ENCODE results near the gene C16orf74.

Gene C16orf74

DNA sequence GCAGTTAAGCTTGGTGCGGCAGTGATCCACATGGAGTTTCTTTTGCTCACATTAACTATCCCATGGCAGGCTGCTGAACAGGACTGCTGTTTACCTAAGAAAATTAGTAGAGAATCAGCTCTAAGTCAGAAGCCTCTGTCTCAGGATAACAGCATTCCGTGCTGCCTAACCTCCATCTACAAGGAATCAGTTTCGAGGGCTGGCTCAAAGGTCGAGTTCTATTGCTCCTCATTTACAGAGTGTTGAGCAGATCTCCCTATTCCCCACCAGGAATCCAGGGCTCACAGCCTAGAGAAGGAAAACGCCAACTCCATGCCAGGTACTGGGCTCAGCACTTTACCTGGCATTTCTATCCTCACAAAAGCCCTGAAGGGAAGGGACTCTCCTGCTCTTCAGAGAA is 72.1 kb downstream of the C16orf74 start:
- H3K4me2 ChIP-seq, result no peak overlapping the region
- H3K36me3 ChIP-seq, result peaks cover 99% of the 10 kb centered on the region
- TF ChIP-seq Cebpa-rat (IDR thresholded peaks at IDR 0.05), result no peak
- H3K9me3 ChIP-seq, result no peaks in the 10 kb centered on the region
- H3K4me1 ChIP-seq, result peaks cover 28% of the 10 kb centered on the region
- no peak overlapping the region for H3K4me3 ChIP-seq
- H3K27ac ChIP-seq, result no peak overlapping the region
- H4K20me1 ChIP-seq, result peaks cover 90% of the 10 kb centered on the region
- no peaks in the 10 kb centered on the region for H3K27me3 ChIP-seq
- no peak overlapping the region; the same call in 1 of the 2 replicates for H3K9ac ChIP-seq

DNA sequence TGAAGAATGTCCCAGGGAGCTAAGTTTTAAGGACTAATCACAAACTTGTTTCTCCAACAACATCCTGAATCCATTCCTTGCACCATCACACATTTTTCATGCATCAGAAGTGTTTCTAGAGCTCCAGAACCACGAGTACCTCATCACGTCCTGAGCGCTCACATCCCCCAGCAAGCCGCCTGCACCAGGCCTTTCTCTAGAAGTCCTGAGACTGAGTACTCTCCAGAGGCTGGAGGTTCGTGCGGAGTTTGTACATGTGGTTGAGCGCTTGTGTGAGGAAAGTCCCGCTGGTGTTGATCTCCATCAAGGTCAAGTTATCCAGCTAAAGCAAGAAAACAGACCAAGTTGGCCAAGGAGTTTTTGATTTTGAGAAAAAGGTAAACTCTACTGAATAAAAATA is 72.9 kb downstream of the C16orf74 start:
- no peaks in the 10 kb centered on the region for H3K9me3 ChIP-seq
- H4K20me1 ChIP-seq, result peaks cover 90% of the 10 kb centered on the region
- TF ChIP-seq Cebpa-rat (IDR thresholded peaks at IDR 0.05), result no peak
- H3K4me1 ChIP-seq, result peaks cover 23% of the 10 kb centered on the region
- peaks cover 100% of the 10 kb centered on the region for H3K36me3 ChIP-seq
- no peaks in the 10 kb centered on the region for H3K27me3 ChIP-seq
- H3K4me3 ChIP-seq, result no peak overlapping the region
- H3K4me2 ChIP-seq, result no peak overlapping the region
- H3K9ac ChIP-seq, result no peak overlapping the region
- H3K27ac ChIP-seq, result no peak overlapping the region; the same call in 1 of the 2 replicates

DNA sequence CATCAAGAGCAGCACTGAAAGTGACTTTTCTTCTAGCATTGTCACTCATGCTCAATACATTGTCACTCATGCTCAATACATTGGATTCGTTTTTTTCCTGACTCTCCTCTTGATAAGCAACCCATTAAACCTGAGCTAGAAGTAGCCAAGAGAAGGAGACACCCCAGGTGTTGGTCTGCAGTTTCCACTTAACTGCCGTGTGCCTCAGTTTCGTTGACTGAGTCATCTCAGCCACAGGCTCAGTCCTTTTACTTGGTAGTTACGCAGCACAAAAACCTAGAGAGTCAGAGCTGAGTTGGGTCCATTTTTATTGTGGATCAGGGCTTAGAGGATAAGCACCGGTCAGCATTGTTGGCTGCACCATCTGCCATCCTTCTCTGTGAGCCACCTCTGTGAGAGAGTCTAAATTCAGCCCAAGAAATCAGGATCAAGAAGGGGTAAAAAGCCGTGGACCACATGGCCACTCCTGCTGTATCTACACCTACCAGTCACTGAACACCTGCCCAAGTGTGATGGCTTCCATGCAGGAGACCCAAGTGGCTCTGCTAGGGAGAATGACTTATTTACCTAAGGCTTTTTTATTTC is 73.4 kb downstream of the C16orf74 start:
- peaks cover 23% of the 10 kb centered on the region for H3K4me1 ChIP-seq
- TF ChIP-seq Cebpa-rat (IDR thresholded peaks at IDR 0.05), result no peak
- peaks cover 90% of the 10 kb centered on the region for H4K20me1 ChIP-seq
- H3K9me3 ChIP-seq, result no peaks in the 10 kb centered on the region
- H3K9ac ChIP-seq, result no peak overlapping the region
- no peak overlapping the region for H3K4me2 ChIP-seq
- no peaks in the 10 kb centered on the region for H3K27me3 ChIP-seq
- H3K4me3 ChIP-seq, result no peak overlapping the region
- no peak overlapping the region for H3K27ac ChIP-seq
- peaks cover 100% of the 10 kb centered on the region for H3K36me3 ChIP-seq

DNA sequence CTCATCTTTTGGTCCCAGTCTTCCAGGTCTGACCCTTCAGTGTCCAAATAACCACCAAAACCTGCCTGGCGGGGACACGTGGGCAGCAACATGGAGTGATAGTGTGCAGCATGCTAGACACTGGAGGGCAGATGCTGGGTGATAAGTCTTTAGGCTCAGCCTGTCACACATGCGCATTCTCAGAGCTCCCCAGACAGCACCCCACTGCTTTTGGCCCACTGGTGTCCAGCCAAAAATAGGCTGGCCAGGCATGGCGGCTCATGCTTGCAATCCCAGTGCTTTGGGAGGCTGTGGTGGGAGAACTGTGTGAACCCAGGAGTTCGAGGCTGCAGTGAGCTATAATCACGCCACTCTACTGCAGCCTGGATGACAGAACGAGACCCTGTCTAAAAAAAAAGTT is 74.4 kb downstream of the C16orf74 start:
- Histone ChIP-seq H3K36me3 (peaks cover 100% of the 10 kb centered on the region), H4K20me1 (peaks cover 90% of the 10 kb centered on the region), H3K9me3 (no peaks in the 10 kb centered on the region), H3K9ac (no peak overlapping the region), H3K27me3 (no peaks in the 10 kb centered on the region), H3K4me1 (peaks cover 23% of the 10 kb centered on the region), H3K4me2 (no peak overlapping the region), H3K4me3 (no peak overlapping the region), H3K27ac (no peak overlapping the region)
- no peak for TF ChIP-seq Cebpa-rat (IDR thresholded peaks at IDR 0.05)

DNA sequence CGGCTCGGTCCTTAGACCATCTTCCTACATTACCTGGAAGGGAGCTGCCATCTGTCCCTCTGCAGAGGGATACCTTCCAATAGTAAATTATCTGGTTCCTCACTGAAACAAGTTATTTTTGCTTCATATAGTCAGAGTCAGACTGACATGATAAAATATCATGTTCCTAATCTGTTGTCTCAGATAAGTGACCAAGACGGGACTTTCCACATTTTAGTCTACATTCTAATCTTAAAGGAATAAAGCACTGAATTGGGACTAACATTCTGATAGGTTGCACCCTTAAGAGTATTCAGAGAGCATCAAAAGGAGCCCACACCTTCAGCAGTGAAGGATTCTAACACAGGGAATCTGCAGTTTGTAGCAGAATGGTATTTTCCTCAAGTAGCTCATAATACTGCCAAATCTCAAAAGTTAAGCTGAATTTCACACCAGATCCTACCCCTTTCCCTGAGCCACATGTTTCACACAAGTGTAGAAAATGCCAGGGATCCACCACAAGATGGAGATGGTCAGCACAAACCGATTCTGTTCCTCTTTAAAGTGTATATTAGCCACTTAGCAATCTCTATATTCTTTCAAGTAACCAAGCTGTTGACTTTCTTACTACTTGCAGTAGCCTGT is 75.5 kb downstream of the C16orf74 start:
- TF ChIP-seq Cebpa-rat (IDR thresholded peaks at IDR 0.05), result no peak
- Histone ChIP-seq H3K36me3 (peaks cover 100% of the 10 kb centered on the region), H3K4me2 (no peak overlapping the region), H3K9me3 (no peaks in the 10 kb centered on the region), H3K4me3 (no peak overlapping the region), H3K9ac (no peak overlapping the region), H3K27ac (no peak overlapping the region), H3K4me1 (peaks cover 12% of the 10 kb centered on the region), H3K27me3 (no peaks in the 10 kb centered on the region), H4K20me1 (peaks cover 81% of the 10 kb centered on the region)

DNA sequence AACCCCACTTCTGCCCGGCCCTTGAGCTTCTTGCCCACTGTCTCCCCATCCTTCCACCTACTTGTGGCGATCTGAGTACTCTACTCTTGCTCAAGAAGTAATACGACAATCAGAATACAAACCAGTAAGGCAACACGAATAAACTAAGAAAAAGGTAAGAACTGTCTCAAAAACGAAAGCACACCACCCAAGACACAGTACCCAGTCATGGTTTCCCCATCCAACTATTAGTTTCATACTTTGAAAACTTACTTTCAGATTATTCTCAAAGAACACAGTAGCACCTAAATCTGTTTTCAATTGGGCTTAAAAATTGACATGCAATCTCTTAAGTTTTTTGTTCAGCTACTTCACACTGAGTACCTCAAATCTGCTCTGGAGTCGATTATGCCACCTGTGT is 76.1 kb downstream of the C16orf74 start:
- Histone ChIP-seq H3K27ac (no peak overlapping the region), H3K36me3 (peaks cover 100% of the 10 kb centered on the region), H3K4me2 (no peak overlapping the region), H4K20me1 (peaks cover 83% of the 10 kb centered on the region), H3K4me3 (no peak overlapping the region), H3K9ac (0 out of 2 replicates have a peak overlapping the region, but pooled peaks have one; percentile 17), H3K27me3 (no peaks in the 10 kb centered on the region), H3K9me3 (no peaks in the 10 kb centered on the region), H3K4me1 (peaks cover 7% of the 10 kb centered on the region)
- no peak for TF ChIP-seq Cebpa-rat (IDR thresholded peaks at IDR 0.05)

DNA sequence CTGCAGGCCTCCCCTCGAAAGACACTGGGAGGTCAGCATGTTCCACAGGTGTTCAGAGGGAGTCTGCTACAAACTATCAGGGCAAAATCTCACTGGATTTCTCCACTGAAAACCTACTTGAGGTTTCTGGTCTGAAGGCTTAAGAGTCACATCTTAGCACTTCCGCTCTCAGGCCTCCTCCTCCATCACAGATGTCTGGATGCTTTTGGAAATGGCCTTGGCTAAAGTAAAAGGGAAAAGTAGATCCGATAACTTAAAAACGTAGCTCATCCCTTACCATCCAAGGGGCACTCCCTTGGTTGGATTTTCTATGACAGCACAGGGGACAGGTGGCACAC is 76.5 kb downstream of the C16orf74 start:
- no peaks in the 10 kb centered on the region for H3K9me3 ChIP-seq
- 0 out of 2 replicates have a peak overlapping the region, but pooled peaks have one; percentile 17 for H3K9ac ChIP-seq
- H4K20me1 ChIP-seq, result peaks cover 83% of the 10 kb centered on the region
- no peaks in the 10 kb centered on the region for H3K27me3 ChIP-seq
- TF ChIP-seq Cebpa-rat (IDR thresholded peaks at IDR 0.05), result no peak
- H3K4me3 ChIP-seq, result no peak overlapping the region
- H3K4me2 ChIP-seq, result no peak overlapping the region
- H3K36me3 ChIP-seq, result peaks cover 100% of the 10 kb centered on the region
- 0 out of 2 replicates have a peak, but pooled peaks cover 5% of the 10 kb centered on the region for H3K4me1 ChIP-seq
- H3K27ac ChIP-seq, result no peak overlapping the region

DNA sequence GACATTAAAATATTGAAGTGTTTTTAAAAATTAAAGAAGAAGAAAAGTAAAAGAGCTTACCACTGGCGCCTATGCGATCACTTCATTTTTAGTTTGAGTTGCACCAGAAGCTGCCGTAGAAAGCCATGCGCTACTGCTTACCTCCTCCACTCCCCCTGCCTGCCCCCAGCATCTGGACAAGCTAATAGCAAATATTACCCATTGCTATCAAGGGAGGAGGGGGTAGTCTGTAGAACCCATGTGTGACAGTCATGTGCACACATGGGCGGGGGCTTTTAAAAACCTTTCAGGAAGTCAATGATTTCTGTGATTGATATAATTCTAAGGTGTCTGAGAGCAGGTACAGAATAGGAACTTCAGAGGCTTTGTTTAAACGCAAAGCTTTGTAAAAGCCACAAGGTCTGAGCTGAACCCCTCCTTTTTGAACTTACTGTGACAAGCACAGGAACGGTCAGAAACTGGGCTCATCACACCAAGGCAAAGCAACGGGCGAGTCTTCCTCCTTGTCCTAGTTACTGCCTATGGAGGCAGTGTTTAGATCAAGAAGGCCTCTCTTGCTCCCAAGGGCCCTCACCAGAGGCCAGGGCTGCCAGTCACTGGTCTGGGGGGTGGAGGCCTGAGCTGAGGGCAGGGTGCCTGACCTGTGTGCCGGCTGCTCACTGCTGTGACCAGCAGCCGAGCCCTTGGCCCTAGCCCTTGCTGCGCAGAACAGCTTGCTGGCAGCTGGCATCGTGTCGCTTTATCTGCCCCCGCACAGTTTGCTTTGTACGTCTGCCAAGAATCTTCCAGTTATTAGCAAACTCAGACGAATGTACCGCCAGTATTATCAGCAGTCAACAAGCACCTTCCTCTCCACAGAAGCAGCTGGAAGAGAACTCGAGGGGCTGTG is 77.1 kb downstream of the C16orf74 start:
- 0 out of 2 replicates have a peak overlapping the region, but pooled peaks have one; percentile 17 for H3K9ac ChIP-seq
- H3K4me3 ChIP-seq, result no peak overlapping the region
- no peaks in the 10 kb centered on the region for H3K27me3 ChIP-seq
- H3K9me3 ChIP-seq, result no peaks in the 10 kb centered on the region
- H3K36me3 ChIP-seq, result peaks cover 100% of the 10 kb centered on the region
- 0 out of 2 replicates have a peak, but pooled peaks cover 5% of the 10 kb centered on the region for H3K4me1 ChIP-seq
- peaks cover 83% of the 10 kb centered on the region for H4K20me1 ChIP-seq
- no peak for TF ChIP-seq Cebpa-rat (IDR thresholded peaks at IDR 0.05)
- H3K4me2 ChIP-seq, result no peak overlapping the region
- no peak overlapping the region for H3K27ac ChIP-seq

DNA sequence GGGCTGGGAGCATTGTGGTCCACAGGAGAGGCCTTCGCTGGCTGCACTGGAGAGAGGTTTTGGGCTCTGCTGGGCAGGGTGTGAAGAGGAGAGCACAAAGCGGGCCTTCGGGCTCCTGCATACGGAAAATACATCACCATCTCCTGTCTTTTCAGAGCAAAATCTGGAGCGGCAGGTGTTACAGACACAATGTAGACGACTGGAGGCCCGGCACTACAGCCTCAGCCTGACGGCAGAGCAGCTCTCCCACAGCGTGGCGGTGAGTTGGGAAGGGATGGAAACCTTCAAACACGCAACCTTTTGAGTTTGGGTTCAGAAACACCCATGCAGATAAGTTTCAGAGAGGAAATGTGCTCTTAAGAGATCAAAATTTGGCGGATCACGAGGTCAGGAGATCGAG is 80.1 kb downstream of the C16orf74 start:
- no peak overlapping the region for H3K4me3 ChIP-seq
- H3K4me2 ChIP-seq, result no peak overlapping the region
- no peaks in the 10 kb centered on the region for H3K9me3 ChIP-seq
- H3K27ac ChIP-seq, result no peak overlapping the region
- H4K20me1 ChIP-seq, result peaks cover 90% of the 10 kb centered on the region
- no peak overlapping the region for H3K9ac ChIP-seq
- H3K4me1 ChIP-seq, result no peaks in the 10 kb centered on the region
- H3K27me3 ChIP-seq, result no peaks in the 10 kb centered on the region
- H3K36me3 ChIP-seq, result peaks cover 100% of the 10 kb centered on the region
- no peak for TF ChIP-seq Cebpa-rat (IDR thresholded peaks at IDR 0.05)

All from BLaER1 (cell line).